Stimulated activated CD4-positive, alpha-beta T cell treated with anti-CD3 and anti-CD28 coated beads, TNF-alpha, amount 100 ng/mL, for 4 hours (primary cell): ENCODE measurements around the gene OR10G4.
"Not testable (repeated sequence)": the region's sequence is repeated elsewhere in the genome, so short reads cannot be mapped to it uniquely, and the experiment has no call there.

Experiments
- DNase-seq, 3 experiments: peaks; one replicate each; pipeline ENCODE4 v3.0.0-alpha.2; 2020; ENCODE audit warnings: low read depth in 3 of 3

Gene OR10G4

GRCh38 chr11:124012697-124013096 is at the start of gene OR10G4:
TSS of gene OR10G4 (plus strand) at chr11:124012997. CDS start at chr11:124015575, 2,578 bp downstream.
- no peak for DNase-seq

GRCh38 chr11:123973816-123974215 is 39.0 kb upstream of the OR10G4 start:
- no peak for DNase-seq

GRCh38 chr11:123976770-123977560 is 35.8 kb upstream of the OR10G4 start:
- DNase-seq = no peak

- DNase-seq = no peak
Measured at GRCh38 chr11:123977731-123978347, 35.0 kb upstream of the OR10G4 start, which contains the start of gene OR10S1. TSS of gene OR10S1 (minus strand) at chr11:123977781. CDS start at chr11:123977664, 117 bp downstream.

- no peak for DNase-seq
Measured at GRCh38 chr11:123979311-123979710, 33.5 kb upstream of the OR10G4 start.

- DNase-seq = no peak
Measured at GRCh38 chr11:123995119-123995518, 17.7 kb upstream of the OR10G4 start, which contains the start of gene OR10G6. TSS of gene OR10G6 (minus strand) at chr11:123995161. CDS start at chr11:123995161, 0 bp downstream.

- not testable (repeated sequence) for DNase-seq
Measured at GRCh38 chr11:124015837-124016236, 3.0 kb downstream of the OR10G4 start.

- DNase-seq = no peak
Measured at GRCh38 chr11:124026498-124026897, 13.7 kb downstream of the OR10G4 start, which contains the start of gene OR10G8. TSS of gene OR10G8 (plus strand) at chr11:124026798. CDS start at chr11:124029623, 2,825 bp downstream.

GRCh38 chr11:124036666-124037065 is 23.9 kb downstream of the OR10G4 start:
- no peak for DNase-seq

- no peak for DNase-seq
Measured at GRCh38 chr11:124039557-124039956, 26.8 kb downstream of the OR10G4 start.

GRCh38 chr11:124041254-124041653 is 28.5 kb downstream of the OR10G4 start, which contains the start of gene OR10G7:
TSS of gene OR10G7 (minus strand) at chr11:124041325. CDS start at chr11:124039001, 2,324 bp downstream.
- DNase-seq = no peak

- DNase-seq = no peak
Measured at GRCh38 chr11:124043420-124043819, 30.6 kb downstream of the OR10G4 start.

GRCh38 chr11:124050748-124051147 is 38.0 kb downstream of the OR10G4 start:
- DNase-seq = no peak

- DNase-seq = no peak
Measured at GRCh38 chr11:124052966-124053365, 40.2 kb downstream of the OR10G4 start.
